Measurements from ENCODE around the gene MAP6.
"Not testable (repeated sequence)": the region's sequence is repeated elsewhere in the genome, so short reads cannot be mapped to it uniquely, and the experiment has no call there.

DNA sequence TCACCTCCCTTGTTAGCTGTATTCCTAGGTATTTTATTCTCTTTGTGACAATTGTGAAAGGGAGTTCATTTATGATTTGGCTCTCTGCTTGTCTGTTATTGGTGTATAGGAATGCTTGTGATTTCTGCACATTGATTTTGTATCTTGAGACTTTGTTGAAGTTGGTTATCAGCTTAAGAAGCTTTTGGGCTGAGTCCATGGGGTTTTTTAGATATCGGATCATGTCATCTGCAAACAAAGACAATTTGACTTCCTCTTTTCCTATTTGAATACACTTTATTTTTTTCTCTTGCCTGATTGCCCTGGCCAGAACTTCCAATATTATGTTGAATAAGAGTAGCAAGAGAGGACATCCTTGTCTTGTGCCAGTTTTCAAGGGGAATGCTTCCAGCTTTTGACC, 15.0 kb upstream of the MAP6 start:
- TF ChIP-seq, protein P1, sequence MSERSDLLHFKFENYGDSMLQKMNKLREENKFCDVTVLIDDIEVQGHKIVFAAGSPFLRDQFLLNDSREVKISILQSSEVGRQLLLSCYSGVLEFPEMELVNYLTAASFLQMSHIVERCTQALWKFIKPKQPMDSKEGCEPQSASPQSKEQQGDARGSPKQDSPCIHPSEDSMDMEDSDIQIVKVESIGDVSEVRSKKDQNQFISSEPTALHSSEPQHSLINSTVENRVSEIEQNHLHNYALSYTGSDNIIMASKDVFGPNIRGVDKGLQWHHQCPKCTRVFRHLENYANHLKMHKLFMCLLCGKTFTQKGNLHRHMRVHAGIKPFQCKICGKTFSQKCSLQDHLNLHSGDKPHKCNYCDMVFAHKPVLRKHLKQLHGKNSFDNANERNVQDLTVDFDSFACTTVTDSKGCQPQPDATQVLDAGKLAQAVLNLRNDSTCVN (CRISPR knock-in tag; IDR thresholded peaks at IDR 0.05): not testable (repeated sequence)
- not testable (repeated sequence) for TF ChIP-seq KAT8 (IDR thresholded peaks at IDR 0.05; ENCODE audit: low read depth); ZC3H4 (CRISPR knock-in tag; IDR thresholded peaks at IDR 0.05; ENCODE audit: borderline replicate concordance); SAP30 (IDR thresholded peaks at IDR 0.05; ENCODE audit: borderline replicate concordance, insufficient read depth, low read depth, low read length, poor library complexity, severe bottlenecking); POLR2A (conservative IDR thresholded peaks at IDR 0.05); ELF1 (tag; IDR thresholded peaks at IDR 0.05); SRF (CRISPR knock-in tag; IDR thresholded peaks at IDR 0.05); GABPA (tag; conservative IDR thresholded peaks at IDR 0.05; ENCODE audit: low read depth); FOS (IDR thresholded peaks at IDR 0.05; ENCODE audit: extremely low read depth, insufficient read length); ZNF785 (CRISPR knock-in tag; IDR thresholded peaks at IDR 0.05)
- TF ChIP-seq, protein P2, sequence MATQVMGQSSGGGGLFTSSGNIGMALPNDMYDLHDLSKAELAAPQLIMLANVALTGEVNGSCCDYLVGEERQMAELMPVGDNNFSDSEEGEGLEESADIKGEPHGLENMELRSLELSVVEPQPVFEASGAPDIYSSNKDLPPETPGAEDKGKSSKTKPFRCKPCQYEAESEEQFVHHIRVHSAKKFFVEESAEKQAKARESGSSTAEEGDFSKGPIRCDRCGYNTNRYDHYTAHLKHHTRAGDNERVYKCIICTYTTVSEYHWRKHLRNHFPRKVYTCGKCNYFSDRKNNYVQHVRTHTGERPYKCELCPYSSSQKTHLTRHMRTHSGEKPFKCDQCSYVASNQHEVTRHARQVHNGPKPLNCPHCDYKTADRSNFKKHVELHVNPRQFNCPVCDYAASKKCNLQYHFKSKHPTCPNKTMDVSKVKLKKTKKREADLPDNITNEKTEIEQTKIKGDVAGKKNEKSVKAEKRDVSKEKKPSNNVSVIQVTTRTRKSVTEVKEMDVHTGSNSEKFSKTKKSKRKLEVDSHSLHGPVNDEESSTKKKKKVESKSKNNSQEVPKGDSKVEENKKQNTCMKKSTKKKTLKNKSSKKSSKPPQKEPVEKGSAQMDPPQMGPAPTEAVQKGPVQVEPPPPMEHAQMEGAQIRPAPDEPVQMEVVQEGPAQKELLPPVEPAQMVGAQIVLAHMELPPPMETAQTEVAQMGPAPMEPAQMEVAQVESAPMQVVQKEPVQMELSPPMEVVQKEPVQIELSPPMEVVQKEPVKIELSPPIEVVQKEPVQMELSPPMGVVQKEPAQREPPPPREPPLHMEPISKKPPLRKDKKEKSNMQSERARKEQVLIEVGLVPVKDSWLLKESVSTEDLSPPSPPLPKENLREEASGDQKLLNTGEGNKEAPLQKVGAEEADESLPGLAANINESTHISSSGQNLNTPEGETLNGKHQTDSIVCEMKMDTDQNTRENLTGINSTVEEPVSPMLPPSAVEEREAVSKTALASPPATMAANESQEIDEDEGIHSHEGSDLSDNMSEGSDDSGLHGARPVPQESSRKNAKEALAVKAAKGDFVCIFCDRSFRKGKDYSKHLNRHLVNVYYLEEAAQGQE (IDR thresholded peaks at IDR 0.05; ENCODE audit: borderline replicate concordance): not testable (repeated sequence)
- TF ChIP-seq, protein P2 (CRISPR knock-in tag; IDR thresholded peaks at IDR 0.05; ENCODE audit: low read depth): not testable (repeated sequence)
- TF ChIP-seq HDAC2 (IDR thresholded peaks at IDR 0.05): 0 out of 2 replicates have a peak, but pooled peaks have one; percentile 23

Data from K562 (cell line).